Stimulated activated CD4-positive, alpha-beta T cell treated with anti-CD3 and anti-CD28 coated beads, Interleukin-1b, Interleukin-23, amount 100 ng/mL, for 48 hours (primary cell): Measurements from ENCODE around the gene PTCH2.
A peak's percentile ranks its signal among the peaks of the same experiment; 100 is the strongest.
"Not testable (repeated sequence)": the region's sequence is repeated elsewhere in the genome, so short reads cannot be mapped to it uniquely, and the experiment has no call there.

ENCODE experiments used
- DNase-seq: peaks from one replicate; pipeline ENCODE4 v3.0.0-alpha.2; 2020

The PTCH2 gene

GRCh38 chr1:44799770-44800584 is 43.1 kb downstream of the PTCH2 start, which contains the start of gene PLK3:
TSS of gene PLK3 (plus strand) at chr1:44800377. CDS start at chr1:44800464, 87 bp downstream.
- DNase-seq, result peak; percentile 99

DNA sequence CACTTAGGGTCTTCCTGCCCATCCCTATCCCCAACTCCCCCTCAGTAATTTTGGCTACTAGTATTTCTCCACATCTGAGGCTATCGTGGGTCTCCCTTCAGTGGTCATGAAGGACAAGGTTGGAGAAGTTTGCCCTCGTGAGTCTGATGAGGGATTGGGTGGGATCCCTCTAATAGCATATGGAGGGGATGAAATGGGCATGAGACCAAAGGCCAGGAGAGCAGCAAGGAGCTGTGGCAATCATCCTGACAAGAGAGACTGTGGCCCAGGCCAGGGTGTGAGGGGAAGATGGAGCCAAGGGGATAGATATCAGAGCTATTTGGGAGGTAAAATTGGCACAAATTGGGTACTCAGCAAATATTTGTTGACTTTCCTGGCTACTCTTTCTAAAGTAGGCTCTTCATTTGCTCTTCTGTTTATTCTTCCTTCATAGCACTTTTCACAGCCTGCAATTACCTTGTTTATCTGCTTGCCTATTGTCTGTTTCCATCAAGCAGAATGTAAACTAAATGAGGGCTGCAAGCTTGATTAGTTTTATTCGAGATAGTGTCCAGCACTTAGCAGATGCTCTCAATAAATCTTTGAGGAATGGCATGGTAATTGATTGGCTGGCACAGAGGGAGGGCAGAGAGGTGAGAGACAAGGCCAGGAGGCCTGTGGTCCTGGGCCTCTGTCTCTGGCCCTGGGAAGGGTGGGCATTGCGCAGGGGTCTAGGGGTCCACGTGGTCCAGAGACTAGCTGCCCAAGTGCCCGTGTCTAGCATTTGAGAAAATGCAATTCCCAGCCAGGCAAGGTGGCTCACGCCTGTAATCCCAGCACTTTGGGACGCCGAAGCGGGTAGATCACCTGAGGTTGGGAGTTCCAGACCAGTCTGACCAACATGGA is 44.3 kb downstream of the PTCH2 start:
- no peak for DNase-seq

DNA sequence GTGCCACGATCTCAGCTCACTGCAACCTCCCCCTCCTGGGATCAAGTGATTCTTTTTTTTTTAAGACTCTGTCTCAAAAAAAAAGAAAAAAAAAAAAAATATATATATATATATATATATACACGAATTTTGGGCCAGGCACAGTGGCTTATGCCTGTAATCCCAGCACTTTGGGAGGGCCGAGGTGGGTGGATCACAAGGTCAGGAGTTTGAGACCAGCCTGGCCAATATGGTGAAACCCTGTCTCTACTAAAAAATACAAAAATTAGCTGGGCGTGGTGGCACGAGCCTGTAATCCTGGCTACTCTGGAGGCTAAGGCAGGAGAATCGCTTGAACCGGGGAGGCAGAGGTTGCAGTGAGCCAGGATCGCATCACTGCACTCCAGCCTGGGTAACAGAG is 45.2 kb downstream of the PTCH2 start:
- not testable (repeated sequence) for DNase-seq

- no peak for DNase-seq
Observed at GRCh38 chr1:44792736-44793502, 50.1 kb downstream of the PTCH2 start.

DNA sequence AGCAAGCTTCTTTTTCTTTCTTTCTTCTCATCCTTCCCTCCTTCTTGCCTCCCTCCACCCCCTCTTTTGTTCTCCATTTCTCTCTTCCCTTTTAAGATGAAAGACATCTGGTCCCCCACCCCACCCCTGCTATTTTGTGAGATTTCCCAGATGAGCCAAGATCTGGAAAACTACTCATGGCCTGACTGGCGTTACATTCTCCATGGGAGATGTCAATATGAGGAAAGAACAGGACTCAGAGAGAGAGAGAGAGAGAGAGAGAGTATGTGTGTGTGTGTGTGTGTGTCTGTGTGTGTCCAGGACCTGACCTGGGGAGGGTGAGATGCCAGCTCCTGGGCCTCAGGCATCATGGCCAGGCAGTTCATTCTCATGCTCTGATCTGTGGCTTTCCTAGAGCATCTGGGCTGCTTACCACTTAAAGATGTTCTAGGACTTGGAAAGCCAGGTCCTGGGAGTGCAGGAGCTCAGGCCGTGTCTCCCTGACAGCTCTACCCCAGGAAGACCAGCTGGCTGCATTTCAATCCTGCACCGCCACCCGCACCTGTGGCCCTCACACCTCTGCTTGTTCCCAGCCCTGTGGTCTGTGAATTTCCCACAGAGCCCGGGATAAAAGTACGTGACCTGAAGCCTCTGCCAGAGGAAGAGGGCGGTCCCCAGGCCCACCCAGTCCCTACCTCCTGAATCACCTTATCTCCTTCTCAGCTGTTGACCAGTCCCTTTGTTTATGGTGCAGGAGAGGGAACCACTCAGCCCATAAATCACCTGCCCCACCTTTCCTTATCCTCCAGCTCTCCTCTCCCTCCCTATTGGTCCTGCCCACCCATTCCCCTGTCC is 51.9 kb downstream of the PTCH2 start:
- no peak for DNase-seq

DNA sequence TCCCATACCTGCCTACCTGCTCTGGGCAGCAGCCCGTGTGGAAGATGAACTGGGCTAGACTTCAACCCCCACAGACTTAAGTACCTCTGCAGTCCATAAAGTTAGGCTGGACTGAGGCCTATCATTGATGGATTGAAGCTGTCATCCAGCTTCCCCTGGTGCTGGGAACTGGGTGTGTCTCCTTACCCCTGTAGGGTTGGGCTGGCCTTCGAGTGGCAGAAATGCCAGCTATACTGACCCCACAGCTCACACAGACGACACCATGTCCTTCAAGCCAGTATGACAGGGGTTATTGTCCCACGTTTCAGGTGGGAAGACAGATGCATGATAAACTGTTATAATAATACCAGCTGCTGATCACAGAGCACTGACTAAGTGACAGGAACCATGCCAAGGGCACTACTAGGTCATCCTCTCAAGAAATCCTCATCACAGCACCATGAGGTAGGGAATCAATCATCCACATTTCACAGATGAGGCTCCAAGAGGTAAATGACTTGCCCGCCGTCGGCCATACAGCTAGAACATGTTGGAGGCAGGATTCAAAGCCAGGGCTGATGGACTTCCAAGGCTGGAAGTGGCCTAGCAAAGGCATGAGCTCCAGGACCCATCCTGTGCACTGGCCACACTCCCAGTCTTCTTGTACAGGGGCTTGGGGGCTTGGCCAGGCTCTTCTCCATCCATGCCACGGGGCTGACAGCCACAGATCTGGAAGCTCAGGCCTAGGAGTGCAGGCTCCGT is 54.8 kb downstream of the PTCH2 start, which contains the start of gene BEST4:
Gene BEST4, minus strand, starts transcription at position 51 of the 741 bp plus-strand sequence. CDS start 465 bp downstream, outside the sequence.
- no peak for DNase-seq

DNA sequence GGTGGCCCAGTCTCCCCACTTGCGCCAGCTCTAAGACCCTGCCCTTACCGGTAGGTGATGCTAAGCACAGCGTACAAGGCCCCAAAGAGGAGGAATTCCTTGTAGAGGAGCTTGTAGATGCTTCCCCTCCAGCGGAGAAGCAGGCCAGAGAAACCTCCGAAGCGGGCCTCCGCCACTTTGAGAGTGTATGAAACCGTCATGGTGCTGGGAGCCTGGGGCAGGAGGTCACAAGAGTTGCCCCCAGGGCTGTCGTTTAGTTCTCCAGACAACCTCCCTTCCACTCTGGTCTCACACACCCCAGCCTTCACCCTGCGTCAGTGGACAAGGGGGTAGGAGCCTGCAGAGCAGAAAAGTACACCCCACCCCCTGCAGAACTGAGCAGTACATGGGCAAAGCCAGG is 55.5 kb downstream of the PTCH2 start:
- DNase-seq, result no peak

DNA sequence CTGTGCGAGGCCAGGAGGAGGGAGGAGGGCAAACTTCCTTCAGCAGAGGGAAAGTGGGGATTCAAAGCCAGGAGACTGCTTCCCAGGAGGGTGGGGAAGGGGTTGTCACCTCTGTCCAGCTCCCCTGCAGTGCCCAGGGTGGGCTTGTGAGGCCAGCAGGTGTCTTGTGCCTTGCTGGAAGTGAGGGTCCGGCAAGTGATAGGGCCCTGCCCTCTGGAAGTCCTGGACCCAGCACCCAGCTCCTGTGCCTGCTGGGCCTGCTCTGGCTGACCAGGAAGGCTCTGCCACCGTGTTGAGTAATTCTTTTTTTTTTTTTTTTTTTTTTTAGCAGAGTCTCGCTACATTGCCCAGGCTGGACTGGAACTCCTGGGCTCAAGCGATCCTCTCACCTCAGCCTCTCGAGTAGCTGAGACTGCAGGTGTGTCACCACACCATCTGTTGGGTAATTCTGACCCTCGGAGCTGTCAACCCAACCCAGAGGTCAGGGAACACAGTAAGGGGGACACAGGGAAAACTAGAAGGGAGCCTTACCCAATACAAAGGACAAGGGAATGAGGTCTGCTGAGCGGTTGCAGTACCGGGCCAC is 56.1 kb downstream of the PTCH2 start:
- no peak for DNase-seq

GRCh38 chr1:44786138-44786840 is 56.8 kb downstream of the PTCH2 start:
- peak; percentile 78 for DNase-seq

DNA sequence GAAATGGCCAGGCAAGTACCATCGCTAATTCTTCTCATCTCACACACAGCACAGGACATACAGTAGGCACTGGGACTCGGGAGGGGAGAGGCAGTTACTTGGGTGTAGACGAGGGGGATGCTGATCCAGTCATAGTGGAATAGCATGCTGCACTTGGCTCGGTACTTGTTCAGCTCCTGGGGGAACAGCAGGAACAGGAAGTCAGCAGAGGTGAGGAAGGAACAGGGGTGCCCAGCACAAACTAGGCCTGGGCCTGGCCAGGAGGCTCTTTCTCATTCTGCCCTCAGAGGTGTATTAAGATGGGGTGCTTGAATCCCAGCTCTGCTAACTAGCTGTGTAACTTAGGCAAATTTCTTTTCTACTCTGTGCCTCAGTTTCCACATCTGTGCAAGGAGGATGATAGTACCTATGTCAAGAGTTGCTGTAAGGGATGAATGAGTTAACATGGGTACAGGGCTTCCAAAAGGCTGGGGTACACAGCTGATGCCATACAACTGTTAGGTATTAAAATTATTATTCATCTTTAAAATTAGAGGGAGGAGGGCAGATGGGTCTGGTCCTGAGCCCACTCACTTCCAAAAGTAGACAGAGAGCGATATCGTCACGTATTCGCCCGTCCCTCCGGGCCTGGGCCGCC is 57.4 kb downstream of the PTCH2 start:
- DNase-seq, result no peak

- DNase-seq, result no peak
Observed at GRCh38 chr1:44785029-44785380, 58.0 kb downstream of the PTCH2 start.

DNA sequence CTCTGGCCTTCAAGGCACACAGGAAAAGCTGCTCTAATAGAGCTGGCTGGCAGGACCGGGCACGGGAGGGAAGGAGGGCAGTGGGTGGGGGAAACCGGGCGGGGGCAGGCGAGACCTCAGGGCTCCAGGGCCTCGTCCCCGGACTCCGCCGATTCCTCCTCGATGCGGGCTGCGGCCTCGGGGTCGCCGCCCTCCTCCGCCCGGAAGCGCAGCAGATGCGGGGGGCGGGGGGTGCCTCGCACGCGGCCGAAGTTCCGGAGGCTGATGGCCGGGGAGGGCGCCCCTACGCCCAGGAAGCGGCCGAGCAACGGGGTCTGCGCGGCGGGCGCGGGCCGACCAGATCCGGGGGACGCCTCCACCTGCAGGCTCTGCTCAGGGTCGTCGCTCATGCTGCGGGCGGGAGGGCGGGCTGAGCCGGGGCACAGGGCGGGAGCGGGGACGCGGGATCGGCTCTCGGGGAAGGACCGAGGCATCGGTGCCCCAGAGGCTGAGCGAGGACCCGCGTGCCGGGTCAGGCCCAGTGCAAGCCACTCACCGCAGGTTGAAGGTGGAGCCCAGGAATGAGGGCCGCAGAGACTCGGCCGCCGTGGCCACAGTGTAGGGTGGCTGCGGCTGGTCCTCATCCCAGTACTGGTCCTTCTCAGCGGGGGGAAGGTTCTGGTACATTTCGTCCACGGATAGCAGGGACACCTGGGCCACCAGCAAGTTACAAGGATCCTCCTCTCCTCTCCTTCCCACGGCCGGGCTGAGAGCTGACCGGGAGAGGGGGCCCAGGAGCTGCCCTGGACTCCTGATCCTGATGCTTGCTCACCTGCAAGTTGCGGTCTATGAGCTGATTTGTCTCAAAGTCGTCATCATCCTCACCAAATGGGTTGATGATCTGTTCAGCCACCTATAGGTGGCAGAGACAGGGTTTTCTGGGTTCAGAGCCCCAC is 58.7 kb downstream of the PTCH2 start:
- DNase-seq, result no peak

DNA sequence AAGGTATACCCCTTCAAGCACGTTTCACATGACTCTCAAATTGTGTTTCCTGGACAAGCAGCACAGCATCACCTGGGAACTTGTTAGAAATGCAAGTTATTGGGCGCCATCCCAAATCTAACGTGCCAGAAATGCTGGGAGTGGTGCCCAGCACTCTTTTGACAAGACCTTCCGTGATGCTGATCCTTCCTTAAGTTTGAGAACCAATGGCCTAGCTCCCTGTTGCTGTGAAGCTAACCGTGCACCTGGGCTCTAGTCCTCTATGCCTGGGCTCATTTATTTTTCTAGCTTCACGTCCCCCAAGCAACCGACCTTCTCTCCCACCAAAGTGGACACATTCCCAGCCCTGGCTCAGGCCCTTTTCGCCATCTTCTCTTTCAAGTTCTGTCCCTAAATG is 59.4 kb downstream of the PTCH2 start:
- no peak for DNase-seq

GRCh38 chr1:44780583-44781121 is 62.4 kb downstream of the PTCH2 start:
- no peak for DNase-seq

DNA sequence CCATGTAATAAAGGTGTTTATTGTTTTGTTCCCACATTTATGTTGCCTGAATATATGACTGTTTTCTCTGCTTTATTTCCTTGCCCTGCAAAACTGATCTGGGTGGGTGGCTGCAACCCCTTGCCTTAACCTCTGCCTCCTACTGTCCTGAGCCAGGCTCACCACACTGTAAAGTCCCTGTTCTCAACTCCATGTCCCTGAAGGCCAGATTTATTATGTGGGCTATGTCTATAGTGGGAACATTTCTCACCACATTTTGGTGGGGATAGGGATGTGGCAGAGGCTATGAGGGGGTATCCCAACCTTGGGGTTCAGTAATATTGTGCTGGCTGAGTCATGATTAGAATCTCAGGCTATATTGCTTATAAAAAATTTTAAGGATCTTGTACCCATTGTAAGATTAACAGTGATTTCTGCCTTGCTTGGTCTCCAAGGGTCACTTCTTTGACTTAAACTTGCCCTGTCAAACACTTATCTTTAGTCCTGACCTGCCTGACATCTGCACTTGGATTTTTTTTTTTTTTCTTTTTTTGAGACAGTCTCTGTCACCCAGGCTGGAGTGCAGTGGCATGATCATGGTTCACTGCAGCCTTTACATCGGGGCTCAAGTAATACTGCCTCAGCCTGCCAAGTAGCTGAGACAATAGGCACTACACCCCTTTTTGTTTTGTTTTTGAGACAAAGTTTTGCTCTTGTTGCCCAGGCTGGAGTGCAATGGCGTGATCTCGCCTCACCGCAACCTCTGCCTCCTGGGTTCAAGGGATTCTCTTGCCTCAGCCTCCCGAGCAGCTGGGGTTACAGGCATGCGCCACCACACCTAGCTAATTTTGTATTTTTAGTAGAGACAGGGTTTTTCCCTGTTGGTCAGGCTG is 64.1 kb downstream of the PTCH2 start:
- DNase-seq, result no peak

DNA sequence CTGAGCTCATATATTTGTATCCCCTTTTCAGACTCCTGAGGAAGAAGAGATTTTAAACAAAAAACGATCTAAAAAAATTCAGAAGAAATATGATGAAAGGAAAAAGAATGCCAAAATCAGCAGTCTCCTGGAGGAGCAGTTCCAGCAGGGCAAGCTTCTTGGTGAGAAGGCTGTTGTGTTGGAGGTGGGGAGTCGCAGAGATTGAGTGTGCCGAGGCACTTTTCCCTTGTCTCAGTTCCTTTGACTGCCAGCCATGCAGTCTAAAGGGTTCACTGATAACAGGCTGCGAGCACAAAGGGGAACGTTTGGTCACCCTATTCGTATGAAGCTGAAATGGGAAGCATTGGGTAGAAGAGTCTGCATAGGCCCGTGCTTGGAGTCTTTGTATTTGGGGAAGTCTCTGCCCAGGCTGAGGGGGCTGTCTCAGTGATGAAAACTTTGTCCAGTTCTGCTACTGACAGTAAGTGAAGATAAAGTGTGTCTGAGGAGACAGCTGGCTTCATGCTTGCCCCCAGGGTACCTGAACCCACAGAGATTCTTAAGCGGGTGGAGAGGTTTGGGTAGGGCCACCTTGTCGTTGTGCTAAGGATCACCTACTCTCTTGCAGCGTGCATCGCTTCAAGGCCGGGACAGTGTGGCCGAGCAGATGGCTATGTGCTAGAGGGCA is 65.0 kb downstream of the PTCH2 start:
- no peak for DNase-seq

- no peak for DNase-seq
Observed at GRCh38 chr1:44777547-44777946, 65.5 kb downstream of the PTCH2 start.
